ENCODE measurements around the gene KICS2. TPM values are rescaled to one million over a fixed set of nuclear protein-coding genes. Genes with fewer than 3 reads are reported as not detected.
A peak's percentile ranks its signal among the peaks of the same experiment; 100 is the strongest.

KICS2 gene
- total and polyA plus RNA-seq, 4 donors, result 2.0 to 6.2 (median 3.9) TPM

DNA sequence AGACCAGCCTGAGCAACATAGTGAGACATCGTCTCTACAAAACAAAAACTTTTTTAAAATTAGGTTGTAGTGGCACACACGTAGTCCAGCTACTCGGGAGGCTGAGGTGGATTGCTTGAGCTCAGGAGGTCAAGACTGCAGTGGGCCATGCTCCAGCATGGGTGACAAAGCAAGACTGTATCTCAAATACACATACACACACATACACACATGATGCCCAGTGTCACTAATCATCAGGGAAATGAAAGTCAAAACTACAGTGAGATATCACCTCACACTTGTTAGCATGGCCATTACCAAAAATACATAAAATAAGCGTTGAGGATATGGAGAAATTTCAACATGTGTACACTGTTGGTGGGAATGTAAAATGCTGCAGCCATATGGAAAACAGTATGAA lies 33.2 kb upstream of the KICS2 start:
- intact Hi-C loops (cut with DNase I), result no loop called here

DNA sequence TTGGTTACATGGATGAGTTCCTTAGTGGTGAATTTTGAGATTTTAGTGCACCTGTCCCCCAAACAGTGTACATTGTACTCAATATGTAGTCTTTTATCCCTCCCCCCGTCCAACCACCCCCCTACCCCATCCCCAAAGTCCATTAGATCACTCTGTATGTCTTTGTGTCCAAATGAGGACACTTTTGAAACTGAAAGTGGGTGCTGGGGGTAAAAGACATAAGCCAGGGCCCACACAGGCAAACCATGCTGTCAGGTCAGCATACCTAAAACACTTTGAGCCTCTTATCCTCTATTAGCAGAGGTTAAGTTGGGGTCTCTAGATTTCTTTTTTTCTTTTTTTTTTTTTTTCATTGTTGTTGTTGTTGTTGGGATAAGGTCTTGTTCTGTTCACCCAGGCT lies 31.3 kb upstream of the KICS2 start:
- Histone ChIP-seq H3K36me3 (ENCODE audit: control insufficient read depth in 1 of 2, insufficient read depth in 2 of 2, low read length in 1 of 2) (no peaks in the 10 kb centered on the region), H3K27me3 (ENCODE audit: control insufficient read depth in 1 of 2, insufficient read depth in 2 of 2, low read length in 1 of 2) (no peaks in the 10 kb centered on the region), H3K4me3 (ENCODE audit: low read length in 2 of 2) (no peak overlapping the region), H3K4me1 (ENCODE audit: control insufficient read depth in 1 of 2, insufficient read depth in 2 of 2, low read length in 2 of 2) (no peaks in the 10 kb centered on the region), H3K9me3 (ENCODE audit: control insufficient read depth, low read length) (no peaks in the 10 kb centered on the region), H3K27ac (ENCODE audit: low read depth in 1 of 2, low read length in 2 of 2) (no peak overlapping the region)
- DNase-seq (no peak), ATAC-seq (ENCODE audit: low FRiP score) (no peak)
- intact Hi-C loops (cut with DNase I), result loop anchor here in 1 of 2 donors (5.0 kb wide), 1 partner anchor 1151 kb away; no protein-coding TSS in a partner anchor
- WGBS, 2 donors, result 58 to 70% methylated on average over 1 of the region's 1 CpG

More for the DNA sequence above, 33.2 kb upstream of the KICS2 start:
- no peaks in the 10 kb centered on the region for H3K4me1 ChIP-seq (ENCODE audit: control insufficient read depth in 1 of 2, insufficient read depth in 2 of 2, low read length in 2 of 2)
- WGBS, 2 donors, result 69 to 75% methylated on average over 4 of the region's 4 CpGs
- H3K27ac ChIP-seq (ENCODE audit: low read depth in 1 of 2, low read length in 2 of 2), result no peak overlapping the region
- ATAC-seq (ENCODE audit: low FRiP score) (no peak), DNase-seq (no peak)
- no peak overlapping the region for H3K4me3 ChIP-seq (ENCODE audit: low read length in 2 of 2)
- no peaks in the 10 kb centered on the region for H3K9me3 ChIP-seq (ENCODE audit: control insufficient read depth, low read length)
- no peaks in the 10 kb centered on the region for H3K27me3 ChIP-seq (ENCODE audit: control insufficient read depth in 1 of 2, insufficient read depth in 2 of 2, low read length in 1 of 2)
- no peaks in the 10 kb centered on the region for H3K36me3 ChIP-seq (ENCODE audit: control insufficient read depth in 1 of 2, insufficient read depth in 2 of 2, low read length in 1 of 2)

DNA sequence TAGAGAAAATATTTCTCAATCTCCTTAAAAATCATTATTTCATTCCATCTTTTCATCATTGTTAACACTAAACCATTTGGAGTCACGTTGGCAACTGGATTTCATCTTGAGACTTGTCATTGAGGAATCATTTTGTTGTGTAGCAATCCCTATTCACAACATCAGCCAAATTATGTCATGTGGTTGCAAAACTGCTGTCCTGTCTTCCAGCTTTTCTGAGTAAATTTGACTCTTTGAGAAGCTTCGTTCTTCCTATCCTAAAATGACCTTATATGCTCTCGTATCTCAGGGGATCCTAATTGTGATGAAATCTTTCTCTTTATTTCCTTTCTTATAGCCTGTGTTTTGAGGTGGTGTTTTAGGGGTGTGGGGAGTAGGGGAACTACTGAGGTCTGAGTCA lies 30.6 kb upstream of the KICS2 start:
- no peaks in the 10 kb centered on the region for H3K9me3 ChIP-seq (ENCODE audit: control insufficient read depth, low read length)
- 38 to 39% methylated on average over 3 of the region's 3 CpGs for WGBS, 2 donors
- H3K36me3 ChIP-seq (ENCODE audit: control insufficient read depth in 1 of 2, insufficient read depth in 2 of 2, low read length in 1 of 2), result no peaks in the 10 kb centered on the region
- no peak overlapping the region for H3K4me3 ChIP-seq (ENCODE audit: low read length in 2 of 2)
- intact Hi-C loops (cut with DNase I), result loop anchor here in 1 of 2 donors (5.0 kb wide), 1 partner anchor 1150 kb away; no protein-coding TSS in a partner anchor
- no peaks in the 10 kb centered on the region for H3K4me1 ChIP-seq (ENCODE audit: control insufficient read depth in 1 of 2, insufficient read depth in 2 of 2, low read length in 2 of 2)
- peak; percentile 81 for ATAC-seq (ENCODE audit: low FRiP score)
- no peak overlapping the region for H3K27ac ChIP-seq (ENCODE audit: low read depth in 1 of 2, low read length in 2 of 2)
- no peaks in the 10 kb centered on the region for H3K27me3 ChIP-seq (ENCODE audit: control insufficient read depth in 1 of 2, insufficient read depth in 2 of 2, low read length in 1 of 2)
- no peak for DNase-seq

DNA sequence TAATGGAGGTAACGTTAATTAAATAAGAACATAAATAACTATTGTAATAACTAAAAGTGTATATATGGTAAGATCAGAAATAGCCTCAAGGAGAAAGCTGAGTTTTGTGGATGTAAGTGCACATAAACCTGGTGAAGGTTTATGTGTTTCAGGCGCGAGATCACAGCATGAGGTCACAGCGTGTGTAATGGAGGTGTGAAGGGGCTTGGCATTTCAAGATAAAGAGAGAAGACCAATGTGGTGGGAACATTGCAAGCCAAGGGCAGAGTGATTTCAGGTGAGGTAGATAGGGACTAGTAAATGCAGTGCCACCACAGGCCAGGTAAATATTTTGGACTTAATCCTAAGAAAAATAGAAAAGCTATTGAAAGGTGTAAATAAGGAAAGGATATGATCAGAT lies 21.7 kb upstream of the KICS2 start:
- H3K4me3 ChIP-seq (ENCODE audit: low read length in 2 of 2), result no peak overlapping the region
- H3K27ac ChIP-seq (ENCODE audit: low read depth in 1 of 2, low read length in 2 of 2), result no peak overlapping the region
- WGBS, 2 donors, result 74 to 77% methylated on average over 4 of the region's 4 CpGs
- ATAC-seq (ENCODE audit: low FRiP score) (no peak), DNase-seq (no peak)
- intact Hi-C loops (cut with DNase I), result no loop called here
- H3K27me3 ChIP-seq (ENCODE audit: control insufficient read depth in 1 of 2, insufficient read depth in 2 of 2, low read length in 1 of 2), result no peaks in the 10 kb centered on the region
- H3K36me3 ChIP-seq (ENCODE audit: control insufficient read depth in 1 of 2, insufficient read depth in 2 of 2, low read length in 1 of 2), result no peaks in the 10 kb centered on the region
- no peaks in the 10 kb centered on the region for H3K4me1 ChIP-seq (ENCODE audit: control insufficient read depth in 1 of 2, insufficient read depth in 2 of 2, low read length in 2 of 2)
- H3K9me3 ChIP-seq (ENCODE audit: control insufficient read depth, low read length), result no peaks in the 10 kb centered on the region

DNA sequence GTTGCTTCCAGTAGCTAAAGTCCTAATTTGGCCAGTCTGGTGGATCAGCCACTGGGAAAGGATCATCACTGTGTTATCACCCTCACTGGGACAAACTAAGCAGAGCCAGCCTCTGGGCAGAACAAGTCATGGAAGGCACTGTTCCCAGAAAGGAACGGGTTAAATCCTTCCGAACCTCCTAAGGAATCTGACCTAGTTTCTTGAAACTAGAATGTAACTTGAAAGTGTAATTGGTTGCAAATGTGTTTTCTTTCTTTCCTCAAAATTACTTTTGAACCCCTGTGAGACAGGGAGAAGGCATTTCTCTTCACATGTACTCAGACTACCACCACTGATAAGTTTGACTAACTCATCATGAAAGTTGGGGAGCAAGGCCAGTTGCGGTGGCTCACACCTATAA lies 18.7 kb upstream of the KICS2 start:
- no peaks in the 10 kb centered on the region for H3K36me3 ChIP-seq (ENCODE audit: control insufficient read depth in 1 of 2, insufficient read depth in 2 of 2, low read length in 1 of 2)
- WGBS, 2 donors, result 62 to 66% methylated on average over 3 of the region's 3 CpGs
- H3K9me3 ChIP-seq (ENCODE audit: control insufficient read depth, low read length), result no peaks in the 10 kb centered on the region
- no peak overlapping the region for H3K27ac ChIP-seq (ENCODE audit: low read depth in 1 of 2, low read length in 2 of 2)
- H3K27me3 ChIP-seq (ENCODE audit: control insufficient read depth in 1 of 2, insufficient read depth in 2 of 2, low read length in 1 of 2), result no peaks in the 10 kb centered on the region
- H3K4me1 ChIP-seq (ENCODE audit: control insufficient read depth in 1 of 2, insufficient read depth in 2 of 2, low read length in 2 of 2), result no peaks in the 10 kb centered on the region
- H3K4me3 ChIP-seq (ENCODE audit: low read length in 2 of 2), result no peak overlapping the region
- ATAC-seq (ENCODE audit: low FRiP score) (no peak), DNase-seq (no peak)
- intact Hi-C loops (cut with DNase I), result no loop called here

DNA sequence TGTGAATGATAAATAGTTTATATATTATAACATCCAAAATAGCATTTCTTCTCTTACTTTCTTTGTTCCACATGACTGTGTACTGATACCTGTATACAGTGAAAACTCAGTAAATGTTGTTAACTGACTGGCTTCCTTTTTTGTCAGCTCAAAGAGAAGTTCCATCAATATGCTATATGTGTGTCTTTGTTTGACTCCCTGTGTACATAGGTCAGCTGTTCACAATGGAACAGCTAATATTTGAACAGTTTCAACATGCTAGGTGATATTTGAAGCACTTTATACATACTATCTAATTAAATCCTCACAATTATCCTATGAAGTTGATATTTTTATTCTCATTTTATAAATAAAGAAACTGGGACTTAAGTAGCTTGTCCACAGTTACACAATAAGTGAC lies 15.3 kb upstream of the KICS2 start:
- DNase-seq, result no peak
- Histone ChIP-seq H3K27me3 (ENCODE audit: control insufficient read depth in 1 of 2, insufficient read depth in 2 of 2, low read length in 1 of 2) (no peaks in the 10 kb centered on the region), H3K4me3 (ENCODE audit: low read length in 2 of 2) (no peak overlapping the region), H3K9me3 (ENCODE audit: control insufficient read depth, low read length) (no peaks in the 10 kb centered on the region), H3K4me1 (ENCODE audit: control insufficient read depth in 1 of 2, insufficient read depth in 2 of 2, low read length in 2 of 2) (no peaks in the 10 kb centered on the region), H3K36me3 (ENCODE audit: control insufficient read depth in 1 of 2, insufficient read depth in 2 of 2, low read length in 1 of 2) (no peaks in the 10 kb centered on the region), H3K27ac (ENCODE audit: low read depth in 1 of 2, low read length in 2 of 2) (no peak overlapping the region)
- ATAC-seq (ENCODE audit: low FRiP score), result no peak
- intact Hi-C loops (cut with DNase I), result loop anchor here in 1 of 2 donors (10.0 kb wide), 1 partner anchor 53 kb away; no protein-coding TSS in a partner anchor

DNA sequence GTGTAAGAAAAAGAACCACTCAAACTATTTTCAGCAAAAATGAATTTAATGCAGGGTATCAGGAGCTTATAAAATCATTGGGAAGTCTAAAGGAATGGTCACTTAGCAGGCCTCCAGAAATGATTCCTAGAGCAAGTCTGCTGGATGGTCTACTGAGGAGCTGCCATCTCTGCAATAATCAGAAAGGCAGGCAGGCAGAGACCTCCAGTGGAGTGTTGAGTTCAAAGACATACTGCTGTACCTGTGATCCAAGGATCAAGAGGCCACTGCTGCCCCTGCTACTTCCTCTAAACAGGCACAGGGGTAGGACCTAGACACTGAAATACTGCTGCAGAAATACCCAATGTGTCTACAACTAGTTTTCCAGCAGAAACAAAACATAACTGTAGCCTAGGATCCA lies 14.5 kb upstream of the KICS2 start:
- H3K27me3 ChIP-seq (ENCODE audit: control insufficient read depth in 1 of 2, insufficient read depth in 2 of 2, low read length in 1 of 2), result no peaks in the 10 kb centered on the region
- no peaks in the 10 kb centered on the region for H3K9me3 ChIP-seq (ENCODE audit: control insufficient read depth, low read length)
- intact Hi-C loops (cut with DNase I), result loop anchor here in 1 of 2 donors (10.0 kb wide), 1 partner anchor 52 kb away; no protein-coding TSS in a partner anchor
- no peak overlapping the region for H3K4me3 ChIP-seq (ENCODE audit: low read length in 2 of 2)
- no peak for ATAC-seq (ENCODE audit: low FRiP score)
- no peaks in the 10 kb centered on the region for H3K4me1 ChIP-seq (ENCODE audit: control insufficient read depth in 1 of 2, insufficient read depth in 2 of 2, low read length in 2 of 2)
- no peaks in the 10 kb centered on the region for H3K36me3 ChIP-seq (ENCODE audit: control insufficient read depth in 1 of 2, insufficient read depth in 2 of 2, low read length in 1 of 2)
- DNase-seq, result no peak
- no peak overlapping the region for H3K27ac ChIP-seq (ENCODE audit: low read depth in 1 of 2, low read length in 2 of 2)

DNA sequence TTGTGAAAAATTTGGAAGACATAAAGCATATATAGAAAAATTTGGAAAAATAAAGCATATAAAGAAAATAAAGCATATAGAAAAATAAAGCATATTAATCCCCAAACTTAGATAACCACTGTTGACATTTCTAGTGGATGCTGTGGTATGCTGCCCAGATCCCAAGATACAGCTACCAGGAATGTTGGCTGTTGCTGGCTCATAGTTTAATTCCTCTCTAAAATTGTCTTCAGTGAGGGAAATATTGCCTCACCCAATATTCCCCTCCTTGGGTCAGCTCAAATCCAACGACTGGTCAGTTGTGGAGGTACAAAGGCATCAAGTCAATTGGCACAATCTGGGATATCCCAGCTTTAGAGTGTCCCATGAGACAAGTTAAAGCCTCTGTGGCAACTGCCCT lies 10.1 kb upstream of the KICS2 start:
- ATAC-seq (ENCODE audit: low FRiP score), result no peak
- DNase-seq, result no peak
- Histone ChIP-seq H3K27ac (ENCODE audit: low read depth in 1 of 2, low read length in 2 of 2) (no peak overlapping the region), H3K4me3 (ENCODE audit: low read length in 2 of 2) (no peak overlapping the region), H3K27me3 (ENCODE audit: control insufficient read depth in 1 of 2, insufficient read depth in 2 of 2, low read length in 1 of 2) (no peaks in the 10 kb centered on the region), H3K36me3 (ENCODE audit: control insufficient read depth in 1 of 2, insufficient read depth in 2 of 2, low read length in 1 of 2) (no peaks in the 10 kb centered on the region), H3K9me3 (ENCODE audit: control insufficient read depth, low read length) (no peaks in the 10 kb centered on the region), H3K4me1 (ENCODE audit: control insufficient read depth in 1 of 2, insufficient read depth in 2 of 2, low read length in 2 of 2) (no peaks in the 10 kb centered on the region)
- intact Hi-C loops (cut with DNase I), result loop anchor here in 1 of 2 donors (10.0 kb wide), 1 partner anchor 47 kb away; no protein-coding TSS in a partner anchor
- WGBS, 2 donors, result 10 to 24% methylated on average over 1 of the region's 1 CpG

DNA sequence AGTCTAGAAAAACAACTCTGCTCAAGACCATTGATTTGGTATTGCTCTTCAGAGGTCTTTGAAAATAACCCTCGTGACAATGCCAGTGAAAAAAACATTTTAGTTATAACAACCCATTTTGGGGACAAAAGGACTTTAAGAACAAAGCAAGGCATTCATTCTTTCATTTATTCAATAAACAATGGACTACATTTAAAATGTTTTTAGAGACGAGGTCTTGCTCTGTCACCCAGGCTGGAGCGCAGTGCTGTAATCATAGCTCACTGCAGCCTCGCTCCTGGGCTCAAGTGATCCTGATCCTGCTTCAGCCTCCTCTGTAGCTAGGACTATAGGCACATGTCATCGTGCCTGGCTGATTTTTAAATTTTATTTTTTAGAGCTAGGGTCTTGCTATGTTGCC lies 7.7 kb upstream of the KICS2 start:
- intact Hi-C loops (cut with DNase I), result loop anchor here in 1 of 2 donors (10.0 kb wide), 2 partner anchors 45 to 385 kb away; partner anchors contain the start of gene SRGAP1
- Histone ChIP-seq H3K27ac (ENCODE audit: low read depth in 1 of 2, low read length in 2 of 2) (no peak overlapping the region), H3K36me3 (ENCODE audit: control insufficient read depth in 1 of 2, insufficient read depth in 2 of 2, low read length in 1 of 2) (no peaks in the 10 kb centered on the region), H3K9me3 (ENCODE audit: control insufficient read depth, low read length) (no peaks in the 10 kb centered on the region), H3K4me1 (ENCODE audit: control insufficient read depth in 1 of 2, insufficient read depth in 2 of 2, low read length in 2 of 2) (no peaks in the 10 kb centered on the region), H3K27me3 (ENCODE audit: control insufficient read depth in 1 of 2, insufficient read depth in 2 of 2, low read length in 1 of 2) (no peaks in the 10 kb centered on the region), H3K4me3 (ENCODE audit: low read length in 2 of 2) (no peak overlapping the region)
- WGBS, 2 donors, result 83 to 91% methylated on average over 5 of the region's 5 CpGs
- no peak for DNase-seq
- ATAC-seq (ENCODE audit: low FRiP score), result no peak

All from aorta (tissue), 5 donors.